Measurements from ENCODE around the gene DRC3.

The DRC3 gene

GRCh38 chr17:17966399-17966798 is 6.3 kb upstream of the DRC3 start:
- no peak for DNase-seq (ENCODE audit: low read depth)

GRCh38 chr17:17970699-17971430 is 1.8 kb upstream of the DRC3 start:
- DNase-seq (ENCODE audit: low read depth), result no peak

- DNase-seq (ENCODE audit: low read depth), result no peak
Measured at GRCh38 chr17:17971431-17972125, 1.1 kb upstream of the DRC3 start.

GRCh38 chr17:17972952-17973254 is 241 bp downstream of the DRC3 start:
- no peak for DNase-seq (ENCODE audit: low read depth)

GRCh38 chr17:17975436-17975835 is 2.8 kb downstream of the DRC3 start:
- no peak for DNase-seq (ENCODE audit: low read depth)

GRCh38 chr17:17976931-17977570 is 4.4 kb downstream of the DRC3 start:
- no peak for DNase-seq (ENCODE audit: low read depth)

GRCh38 chr17:17978481-17979424 is 6.1 kb downstream of the DRC3 start:
- DNase-seq (ENCODE audit: low read depth), result no peak

GRCh38 chr17:17979778-17980177 is 7.1 kb downstream of the DRC3 start:
- DNase-seq (ENCODE audit: low read depth), result no peak

- no peak for DNase-seq (ENCODE audit: low read depth)
Measured at GRCh38 chr17:17981330-17981729, 8.7 kb downstream of the DRC3 start.

- DNase-seq (ENCODE audit: low read depth), result no peak
Measured at GRCh38 chr17:17982801-17983200, 10.1 kb downstream of the DRC3 start.

GRCh38 chr17:17983376-17983775 is 10.7 kb downstream of the DRC3 start:
- no peak for DNase-seq (ENCODE audit: low read depth)

GRCh38 chr17:17983776-17984175 is 11.1 kb downstream of the DRC3 start:
- DNase-seq (ENCODE audit: low read depth), result no peak

GRCh38 chr17:17985153-17985552 is 12.5 kb downstream of the DRC3 start:
- DNase-seq (ENCODE audit: low read depth), result no peak

- DNase-seq (ENCODE audit: low read depth), result no peak
Measured at GRCh38 chr17:17985555-17985954, 12.9 kb downstream of the DRC3 start.

- no peak for DNase-seq (ENCODE audit: low read depth)
Measured at GRCh38 chr17:17987187-17987896, 14.7 kb downstream of the DRC3 start.

- DNase-seq (ENCODE audit: low read depth), result no peak
Measured at GRCh38 chr17:17987901-17988300, 15.2 kb downstream of the DRC3 start.

GRCh38 chr17:17988427-17988945 is 15.8 kb downstream of the DRC3 start:
- no peak for DNase-seq (ENCODE audit: low read depth)

GRCh38 chr17:17989081-17989480 is 16.4 kb downstream of the DRC3 start:
- DNase-seq (ENCODE audit: low read depth), result no peak

- DNase-seq (ENCODE audit: low read depth), result no peak
Measured at GRCh38 chr17:17989618-17990017, 17.0 kb downstream of the DRC3 start.

GRCh38 chr17:17990282-17990681 is 17.6 kb downstream of the DRC3 start:
- no peak for DNase-seq (ENCODE audit: low read depth)

GRCh38 chr17:17993366-17993765 is 20.7 kb downstream of the DRC3 start:
- DNase-seq (ENCODE audit: low read depth), result no peak

Data from non-pigmented ciliary epithelial cell (primary cell).